HL-60 (cell line): ENCODE measurements around the gene PHF19.

Source experiments
- DNase-seq, 2 experiments: peaks; one replicate each; pipeline ENCODE4 v3.0.0-alpha.2; 2010 to 2020; ENCODE audit warnings: low read depth in 1 of 2, low spot score in 1 of 2
- H3K27ac ChIP-seq: fragments of 250-450 bp; sonication (Bioruptor Pico); replicated peaks from 2 replicates; pipeline ENCODE4 v1.5.1; 2020; ENCODE audit warnings: mild to moderate bottlenecking, moderate library complexity
- H3K27me3 ChIP-seq: fragments of 250-450 bp; sonication (Bioruptor Pico); 2 replicates; pipeline ENCODE4 v1.5.1; 2021; ENCODE audit warnings: mild to moderate bottlenecking, moderate library complexity; ENCODE audit not compliant: insufficient read depth, poor library complexity, severe bottlenecking
- H3K4me3 ChIP-seq: replicated peaks from 2 replicates; pipeline ENCODE4 v1.5.1; 2011; ENCODE audit warnings: mild to moderate bottlenecking, control low read depth, low read length; ENCODE audit not compliant: insufficient read depth
- CTCF ChIP-seq: IDR thresholded peaks from one replicate; pipeline ENCODE4 v1.5.1; 2011; ENCODE audit warnings: low read length, control low read depth, inconsistent platforms; ENCODE audit not compliant: insufficient read depth
- GABPA ChIP-seq: IDR thresholded peaks from 2 replicates; pipeline ENCODE4 v1.6.1; 2012; ENCODE audit warnings: low read depth
- POLR2AphosphoS5 ChIP-seq: IDR thresholded peaks from 2 replicates; pipeline ENCODE4 v1.6.1; 2012; ENCODE audit warnings: low read depth
- REST ChIP-seq: IDR thresholded peaks from 2 replicates; pipeline ENCODE4 v1.6.1; 2012; ENCODE audit warnings: low read depth; ENCODE audit not compliant: insufficient replicate concordance
- SPI1 ChIP-seq: IDR thresholded peaks from 2 replicates; pipeline ENCODE4 v1.6.1; 2012; ENCODE audit warnings: low read depth, mild to moderate bottlenecking, borderline replicate concordance

PHF19 gene

GRCh38 chr9:120832807-120833206 lies 44.2 kb downstream of the PHF19 start:
- TF ChIP-seq SPI1 = no peak
- TF ChIP-seq CTCF = no peak
- no peak for TF ChIP-seq REST
- TF ChIP-seq POLR2AphosphoS5 = no peak
- no peak for TF ChIP-seq GABPA
- Histone ChIP-seq H3K4me3 (no peak overlapping the region), H3K27ac (no peak overlapping the region), H3K27me3 (no peaks in the 10 kb centered on the region)
- DNase-seq = no peak

GRCh38 chr9:120830865-120831264 lies 46.1 kb downstream of the PHF19 start:
- Histone ChIP-seq H3K4me3 (no peak overlapping the region), H3K27ac (no peak overlapping the region), H3K27me3 (no peaks in the 10 kb centered on the region)
- DNase-seq = no peak
- TF ChIP-seq CTCF (no peak), POLR2AphosphoS5 (no peak), GABPA (no peak), REST (no peak), SPI1 (no peak)

GRCh38 chr9:120830151-120830550 lies 46.8 kb downstream of the PHF19 start:
- TF ChIP-seq SPI1 (no peak), GABPA (no peak), REST (no peak), CTCF (no peak), POLR2AphosphoS5 (no peak)
- H3K27me3 ChIP-seq = no peaks in the 10 kb centered on the region
- DNase-seq = no peak
- H3K4me3 ChIP-seq = no peak overlapping the region
- H3K27ac ChIP-seq = no peak overlapping the region
